ENCODE results near the gene KRT33B. TPM values are rescaled to one million over a fixed set of nuclear protein-coding genes. Genes with fewer than 3 reads are reported as not detected.

The KRT33B gene
- total RNA-seq, 2 donors from 2014 or later: not detected

DNA sequence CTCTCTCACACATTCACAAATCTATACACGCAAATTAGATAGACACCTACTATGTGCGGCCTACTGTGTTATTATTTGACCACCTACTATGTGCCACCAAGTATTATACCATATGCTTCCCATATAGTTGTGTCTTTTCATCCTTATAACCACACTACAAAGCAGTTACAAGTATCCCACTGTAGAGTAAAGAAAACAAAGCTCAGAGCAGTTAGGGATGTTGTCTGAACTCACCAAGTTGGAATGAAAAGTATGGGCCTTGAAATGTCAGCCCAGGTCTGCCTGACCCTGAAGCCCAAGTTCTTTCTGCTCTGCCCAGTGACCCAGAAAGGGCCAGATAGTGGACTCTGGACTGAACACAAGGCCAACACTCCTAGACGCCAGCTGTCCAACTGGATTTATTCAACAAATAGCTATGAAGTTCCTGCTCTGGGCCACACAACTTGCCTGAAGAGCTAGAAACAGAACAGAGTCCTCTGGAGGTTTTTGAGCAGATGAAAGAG lies 46.3 kb upstream of the KRT33B start:
- H3K27me3 ChIP-seq: no peaks in the 10 kb centered on the region
- TF ChIP-seq, protein P1, sequence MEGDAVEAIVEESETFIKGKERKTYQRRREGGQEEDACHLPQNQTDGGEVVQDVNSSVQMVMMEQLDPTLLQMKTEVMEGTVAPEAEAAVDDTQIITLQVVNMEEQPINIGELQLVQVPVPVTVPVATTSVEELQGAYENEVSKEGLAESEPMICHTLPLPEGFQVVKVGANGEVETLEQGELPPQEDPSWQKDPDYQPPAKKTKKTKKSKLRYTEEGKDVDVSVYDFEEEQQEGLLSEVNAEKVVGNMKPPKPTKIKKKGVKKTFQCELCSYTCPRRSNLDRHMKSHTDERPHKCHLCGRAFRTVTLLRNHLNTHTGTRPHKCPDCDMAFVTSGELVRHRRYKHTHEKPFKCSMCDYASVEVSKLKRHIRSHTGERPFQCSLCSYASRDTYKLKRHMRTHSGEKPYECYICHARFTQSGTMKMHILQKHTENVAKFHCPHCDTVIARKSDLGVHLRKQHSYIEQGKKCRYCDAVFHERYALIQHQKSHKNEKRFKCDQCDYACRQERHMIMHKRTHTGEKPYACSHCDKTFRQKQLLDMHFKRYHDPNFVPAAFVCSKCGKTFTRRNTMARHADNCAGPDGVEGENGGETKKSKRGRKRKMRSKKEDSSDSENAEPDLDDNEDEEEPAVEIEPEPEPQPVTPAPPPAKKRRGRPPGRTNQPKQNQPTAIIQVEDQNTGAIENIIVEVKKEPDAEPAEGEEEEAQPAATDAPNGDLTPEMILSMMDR (IDR thresholded peaks at IDR 0.05): no peak
- no peak for TF ChIP-seq POLR2A (IDR thresholded peaks at IDR 0.05)
- H3K27ac ChIP-seq: no peak overlapping the region
- no peaks in the 10 kb centered on the region for H3K36me3 ChIP-seq (replicated peaks in 1 of 2; ENCODE audit: insufficient read depth in 1 of 2, low read depth in 2 of 2)
- WGBS, 2 donors: 35 to 45% methylated on average over 3 of the region's 3 CpGs
- no peaks in the 10 kb centered on the region for H3K4me1 ChIP-seq
- peak; percentile 60 for ATAC-seq
- H3K4me3 ChIP-seq: no peak overlapping the region
- no peaks in the 10 kb centered on the region for H3K9me3 ChIP-seq
- peak; percentile 10 to 55 (median 25) for DNase-seq
- intact Hi-C loops (cut with DNase I): no loop called here

DNA sequence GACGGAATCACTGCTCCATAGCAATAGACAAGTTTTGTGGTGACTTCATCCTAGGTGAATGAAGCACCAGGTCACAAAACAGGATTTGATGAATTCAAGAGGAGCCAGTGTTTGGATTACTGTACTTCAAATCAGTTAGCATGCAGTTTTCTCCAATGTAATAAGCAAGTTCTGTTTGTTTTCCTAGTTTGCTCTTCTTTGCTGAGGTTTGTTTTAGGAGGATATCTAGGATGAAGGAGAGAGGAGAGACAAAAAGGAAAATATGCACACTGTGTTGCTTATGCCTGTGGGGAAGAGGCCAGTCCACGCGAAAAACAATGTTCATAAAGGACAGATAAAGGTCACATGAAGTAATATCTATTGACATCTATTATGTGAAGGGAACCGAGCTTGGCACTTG lies 45.8 kb upstream of the KRT33B start:
- H3K4me1 ChIP-seq: no peaks in the 10 kb centered on the region
- ATAC-seq (no peak), DNase-seq (no peak)
- H3K9me3 ChIP-seq: no peaks in the 10 kb centered on the region
- 54 to 72% methylated on average over 3 to 4 of the region's 4 CpGs for WGBS, 2 donors
- H3K4me3 ChIP-seq: no peak overlapping the region
- no peak overlapping the region for H3K27ac ChIP-seq
- TF ChIP-seq, protein P1 (IDR thresholded peaks at IDR 0.05): no peak
- TF ChIP-seq POLR2A (IDR thresholded peaks at IDR 0.05): no peak
- no peaks in the 10 kb centered on the region for H3K36me3 ChIP-seq (replicated peaks in 1 of 2; ENCODE audit: insufficient read depth in 1 of 2, low read depth in 2 of 2)
- intact Hi-C loops (cut with DNase I): no loop called here
- H3K27me3 ChIP-seq: no peaks in the 10 kb centered on the region

DNA sequence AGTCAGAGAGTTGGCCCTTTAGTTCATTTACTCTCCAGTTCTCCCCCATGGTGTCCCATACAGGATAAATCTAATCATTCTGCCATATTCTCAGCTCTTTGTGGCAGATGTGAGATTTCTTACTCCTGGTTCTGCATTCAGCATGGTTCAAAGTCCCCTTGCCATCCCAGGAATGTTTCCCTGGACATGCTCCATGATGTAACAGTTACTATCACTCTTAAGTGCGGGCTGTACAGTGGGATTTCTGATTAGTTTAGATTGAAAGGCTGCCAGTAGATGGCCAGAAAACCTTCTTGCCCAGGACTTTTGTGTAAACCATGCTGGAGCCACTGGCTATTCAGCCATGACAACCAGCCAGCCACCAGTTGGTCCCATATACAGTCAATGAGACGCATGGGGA lies 44.4 kb upstream of the KRT33B start:
- WGBS, 2 donors: 77 to 78% methylated on average over 2 of the region's 2 CpGs
- no peak for ATAC-seq

DNA sequence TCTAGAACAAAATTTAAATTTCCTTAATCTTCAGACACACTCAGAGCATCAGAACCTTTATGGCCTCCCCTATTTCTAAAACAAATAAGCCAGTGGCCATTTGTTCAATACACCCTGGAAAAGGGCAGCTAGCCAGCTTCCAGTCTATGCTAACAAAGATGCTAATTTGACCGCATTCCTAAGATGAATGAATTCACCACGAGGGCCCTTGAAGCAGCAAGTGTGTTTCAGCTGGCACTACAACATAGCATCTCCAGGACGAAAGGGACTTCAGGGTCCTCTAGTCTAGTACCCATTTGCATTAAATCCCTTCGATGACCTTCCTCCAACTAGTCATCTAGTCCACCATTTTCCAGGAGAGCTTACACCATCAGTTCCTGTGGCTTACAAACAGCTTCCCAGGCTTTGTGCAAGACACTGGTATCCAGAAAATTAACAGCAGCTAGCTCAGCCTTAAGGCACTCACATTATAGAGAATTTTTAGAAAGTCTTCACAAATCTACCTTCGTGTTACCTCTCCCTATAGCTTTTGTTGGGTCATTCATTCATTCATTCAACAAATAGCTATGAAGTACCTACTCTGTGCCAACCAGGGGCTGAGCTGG lies 43.8 kb upstream of the KRT33B start:
- no peak for TF ChIP-seq POLR2A (IDR thresholded peaks at IDR 0.05)
- TF ChIP-seq, protein P1 (IDR thresholded peaks at IDR 0.05): no peak
- no peaks in the 10 kb centered on the region for H3K36me3 ChIP-seq (replicated peaks in 1 of 2; ENCODE audit: insufficient read depth in 1 of 2, low read depth in 2 of 2)
- H3K27me3 ChIP-seq: no peaks in the 10 kb centered on the region
- H3K27ac ChIP-seq: no peak overlapping the region
- 47 to 60% methylated on average over 5 of the region's 5 CpGs for WGBS, 2 donors
- H3K4me3 ChIP-seq: no peak overlapping the region
- no peak for DNase-seq
- intact Hi-C loops (cut with DNase I): no loop called here
- ATAC-seq: no peak
- no peaks in the 10 kb centered on the region for H3K9me3 ChIP-seq
- H3K4me1 ChIP-seq: no peaks in the 10 kb centered on the region

More for the DNA sequence above, 44.4 kb upstream of the KRT33B start:
- Histone ChIP-seq H3K9me3 (no peaks in the 10 kb centered on the region), H3K4me1 (no peaks in the 10 kb centered on the region), H3K27me3 (no peaks in the 10 kb centered on the region), H3K27ac (no peak overlapping the region), H3K36me3 (replicated peaks in 1 of 2; ENCODE audit: insufficient read depth in 1 of 2, low read depth in 2 of 2) (no peaks in the 10 kb centered on the region), H3K4me3 (no peak overlapping the region)
- TF ChIP-seq, protein P1 (IDR thresholded peaks at IDR 0.05): no peak
- TF ChIP-seq POLR2A (IDR thresholded peaks at IDR 0.05): no peak
- intact Hi-C loops (cut with DNase I): no loop called here
- no peak for DNase-seq

Measured in body of pancreas (tissue), 4 donors.